Measurements from ENCODE around the gene SHH. TPM values are rescaled to one million over a fixed set of nuclear protein-coding genes. Genes with fewer than 3 reads are reported as not detected.

The SHH gene
- polyA plus RNA-seq, 4 donors: 0.27 to 8.3 (median 1.3) TPM

GRCh38 chr7:155852426-155853301 lies 40.4 kb upstream of the SHH start:
- DNase-seq (peak in 1 of 2 donors; percentile 42), FAIRE-seq (no peak)
- Histone ChIP-seq H3K4me1 (ENCODE audit: control insufficient read depth in 3 of 3, insufficient read depth in 2 of 3, low read depth in 1 of 3, low read length in 2 of 3) (peaks cover 0 to 6% (median 0%) of the 10 kb centered on the region in 3 donors), H3K36me3 (ENCODE audit: control insufficient read depth in 3 of 3, insufficient read depth in 2 of 3, low read depth in 1 of 3, low read length in 3 of 3) (no peaks in the 10 kb centered on the region), H3K27me3 (ENCODE audit: control insufficient read depth in 3 of 3, insufficient read depth in 3 of 3, low read length in 3 of 3) (no peaks in the 10 kb centered on the region), H3K4me3 (ENCODE audit: low read depth in 1 of 3, low read length in 3 of 3) (no peak overlapping the region), H3K27ac (ENCODE audit: low read depth in 1 of 3, low read length in 2 of 3) (no peak overlapping the region), H3K9me3 (ENCODE audit: control insufficient read depth in 2 of 2, insufficient read depth in 1 of 2, low read depth in 1 of 2, low read length in 1 of 2) (no peaks in the 10 kb centered on the region)
- WGBS, 3 donors: 63 to 77% (median 67%) methylated on average over 5 of the region's 5 CpGs

DNA sequence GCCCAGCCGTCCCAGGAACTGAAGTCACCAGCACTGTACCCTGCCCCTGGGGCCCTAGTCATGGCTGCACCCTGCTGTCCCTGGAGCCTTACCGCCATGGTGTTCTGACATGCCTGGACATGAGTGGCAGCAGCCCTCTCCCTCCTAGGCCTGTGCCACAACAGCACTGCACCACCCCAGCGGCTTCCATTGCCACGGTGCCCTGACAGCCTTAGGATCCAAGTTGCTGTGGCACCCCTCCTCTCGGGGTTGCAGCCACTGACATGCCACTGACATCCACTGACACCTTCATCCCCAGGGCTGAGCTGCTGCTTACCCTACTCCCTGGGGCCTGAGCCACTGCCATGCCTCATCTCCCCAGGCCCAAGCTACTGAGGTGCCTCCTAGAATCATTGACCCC lies 39.6 kb upstream of the SHH start:
- FAIRE-seq (no peak), DNase-seq (no peak)
- Histone ChIP-seq H3K9me3 (ENCODE audit: control insufficient read depth in 2 of 2, insufficient read depth in 1 of 2, low read depth in 1 of 2, low read length in 1 of 2) (no peaks in the 10 kb centered on the region), H3K27ac (ENCODE audit: low read depth in 1 of 3, low read length in 2 of 3) (no peak overlapping the region), H3K4me1 (ENCODE audit: control insufficient read depth in 3 of 3, insufficient read depth in 2 of 3, low read depth in 1 of 3, low read length in 2 of 3) (peaks cover 0 to 6% (median 0%) of the 10 kb centered on the region in 3 donors), H3K4me3 (ENCODE audit: low read depth in 1 of 3, low read length in 3 of 3) (no peak overlapping the region), H3K36me3 (ENCODE audit: control insufficient read depth in 3 of 3, insufficient read depth in 2 of 3, low read depth in 1 of 3, low read length in 3 of 3) (no peaks in the 10 kb centered on the region), H3K27me3 (ENCODE audit: control insufficient read depth in 3 of 3, insufficient read depth in 3 of 3, low read length in 3 of 3) (no peaks in the 10 kb centered on the region)
- 86 to 93% (median 89%) methylated on average over 5 of the region's 5 CpGs for WGBS, 3 donors

DNA sequence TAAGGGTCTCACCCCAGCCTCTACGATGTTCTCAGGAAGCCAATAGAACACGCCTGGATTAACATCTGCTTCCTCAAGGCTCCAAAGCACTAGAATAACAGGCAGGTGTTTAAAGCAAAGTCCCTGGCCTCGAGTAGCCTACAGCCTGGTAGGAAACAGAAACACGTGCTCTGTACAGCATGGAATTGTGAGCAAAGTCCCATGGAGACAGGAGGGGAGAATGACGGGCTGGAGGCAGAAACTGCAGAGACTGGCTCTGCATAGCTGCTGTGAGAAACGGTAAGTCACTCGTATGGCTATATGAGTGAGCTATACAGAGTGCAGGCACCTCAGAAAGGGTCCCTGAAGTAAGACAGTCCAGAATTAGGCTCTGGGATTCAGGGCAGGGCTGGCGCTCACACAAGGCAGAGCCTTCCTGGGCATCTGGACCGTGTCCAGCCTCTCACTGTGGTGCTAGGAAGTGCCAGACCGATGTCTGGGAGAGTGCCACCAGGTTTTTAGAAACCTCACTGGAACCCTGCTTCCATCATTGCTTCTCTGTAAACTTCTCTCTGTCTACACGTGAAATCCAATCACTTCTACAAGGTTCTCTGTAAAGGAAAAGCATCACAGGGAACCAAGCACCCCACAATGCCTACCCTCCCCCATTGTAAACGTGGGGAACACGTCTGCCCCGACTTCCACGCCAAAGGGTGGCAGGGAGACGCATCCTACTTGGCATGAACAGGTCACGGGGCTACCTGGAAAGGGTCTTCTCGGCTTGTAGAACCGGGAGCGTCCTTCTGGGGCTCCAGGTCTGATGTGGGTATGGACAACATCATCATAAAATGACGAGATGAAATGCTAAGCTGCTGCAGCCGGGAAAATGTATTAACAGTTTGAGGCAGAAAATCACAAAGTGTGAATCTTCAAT lies 38.8 kb upstream of the SHH start:
- FAIRE-seq: no peak
- H3K4me1 ChIP-seq (ENCODE audit: control insufficient read depth in 3 of 3, insufficient read depth in 2 of 3, low read depth in 1 of 3, low read length in 2 of 3): peaks cover 0 to 6% (median 0%) of the 10 kb centered on the region in 3 donors
- no peaks in the 10 kb centered on the region for H3K36me3 ChIP-seq (ENCODE audit: control insufficient read depth in 3 of 3, insufficient read depth in 2 of 3, low read depth in 1 of 3, low read length in 3 of 3)
- no peaks in the 10 kb centered on the region for H3K9me3 ChIP-seq (ENCODE audit: control insufficient read depth in 2 of 2, insufficient read depth in 1 of 2, low read depth in 1 of 2, low read length in 1 of 2)
- H3K27ac ChIP-seq (ENCODE audit: low read depth in 1 of 3, low read length in 2 of 3): no peak overlapping the region
- peak; percentile 22 to 42 for DNase-seq
- 65 to 72% (median 65%) methylated on average over 22 of the region's 22 CpGs for WGBS, 3 donors
- no peaks in the 10 kb centered on the region for H3K27me3 ChIP-seq (ENCODE audit: control insufficient read depth in 3 of 3, insufficient read depth in 3 of 3, low read length in 3 of 3)
- H3K4me3 ChIP-seq (ENCODE audit: low read depth in 1 of 3, low read length in 3 of 3): no peak overlapping the region

GRCh38 chr7:155850001-155850436 lies 37.8 kb upstream of the SHH start:
- H3K36me3 ChIP-seq (ENCODE audit: control insufficient read depth in 3 of 3, insufficient read depth in 2 of 3, low read depth in 1 of 3, low read length in 3 of 3): no peaks in the 10 kb centered on the region
- no peak overlapping the region for H3K27ac ChIP-seq (ENCODE audit: low read depth in 1 of 3, low read length in 2 of 3)
- no peak for FAIRE-seq
- H3K4me1 ChIP-seq (ENCODE audit: control insufficient read depth in 3 of 3, insufficient read depth in 2 of 3, low read depth in 1 of 3, low read length in 2 of 3): peaks cover 0 to 6% (median 0%) of the 10 kb centered on the region in 3 donors
- H3K27me3 ChIP-seq (ENCODE audit: control insufficient read depth in 3 of 3, insufficient read depth in 3 of 3, low read length in 3 of 3): no peaks in the 10 kb centered on the region
- H3K4me3 ChIP-seq (ENCODE audit: low read depth in 1 of 3, low read length in 3 of 3): no peak overlapping the region
- WGBS, 3 donors: 69 to 86% (median 81%) methylated on average over 5 of the region's 5 CpGs
- no peaks in the 10 kb centered on the region for H3K9me3 ChIP-seq (ENCODE audit: control insufficient read depth in 2 of 2, insufficient read depth in 1 of 2, low read depth in 1 of 2, low read length in 1 of 2)
- DNase-seq: no peak

- Histone ChIP-seq H3K9me3 (ENCODE audit: control insufficient read depth in 2 of 2, insufficient read depth in 1 of 2, low read depth in 1 of 2, low read length in 1 of 2) (no peaks in the 10 kb centered on the region), H3K36me3 (ENCODE audit: control insufficient read depth in 3 of 3, insufficient read depth in 2 of 3, low read depth in 1 of 3, low read length in 3 of 3) (no peaks in the 10 kb centered on the region), H3K4me1 (ENCODE audit: control insufficient read depth in 3 of 3, insufficient read depth in 2 of 3, low read depth in 1 of 3, low read length in 2 of 3) (peaks cover 0 to 14% (median 3%) of the 10 kb centered on the region in 3 donors), H3K27me3 (ENCODE audit: control insufficient read depth in 3 of 3, insufficient read depth in 3 of 3, low read length in 3 of 3) (no peaks in the 10 kb centered on the region), H3K4me3 (ENCODE audit: low read depth in 1 of 3, low read length in 3 of 3) (no peak overlapping the region), H3K27ac (ENCODE audit: low read depth in 1 of 3, low read length in 2 of 3) (peak overlapping the region in 1 of 3 donors; percentile 0)
- DNase-seq: peak; percentile 64 to 66
- WGBS, 3 donors: 27 to 61% (median 44%) methylated on average over 18 of the region's 18 CpGs
- FAIRE-seq: no peak
Observed at GRCh38 chr7:155848691-155849669, 36.7 kb upstream of the SHH start.

GRCh38 chr7:155847821-155848435 lies 35.7 kb upstream of the SHH start:
- H3K27me3 ChIP-seq (ENCODE audit: control insufficient read depth in 3 of 3, insufficient read depth in 3 of 3, low read length in 3 of 3): no peaks in the 10 kb centered on the region
- no peaks in the 10 kb centered on the region for H3K36me3 ChIP-seq (ENCODE audit: control insufficient read depth in 3 of 3, insufficient read depth in 2 of 3, low read depth in 1 of 3, low read length in 3 of 3)
- no peak overlapping the region for H3K4me3 ChIP-seq (ENCODE audit: low read depth in 1 of 3, low read length in 3 of 3)
- H3K9me3 ChIP-seq (ENCODE audit: control insufficient read depth in 2 of 2, insufficient read depth in 1 of 2, low read depth in 1 of 2, low read length in 1 of 2): no peaks in the 10 kb centered on the region
- 71 to 88% (median 78%) methylated on average over 17 to 18 of the region's 18 CpGs for WGBS, 3 donors
- no peak for DNase-seq
- FAIRE-seq: no peak
- no peak overlapping the region for H3K27ac ChIP-seq (ENCODE audit: low read depth in 1 of 3, low read length in 2 of 3)
- peaks cover 0 to 18% (median 3%) of the 10 kb centered on the region in 3 donors for H3K4me1 ChIP-seq (ENCODE audit: control insufficient read depth in 3 of 3, insufficient read depth in 2 of 3, low read depth in 1 of 3, low read length in 2 of 3)

DNA sequence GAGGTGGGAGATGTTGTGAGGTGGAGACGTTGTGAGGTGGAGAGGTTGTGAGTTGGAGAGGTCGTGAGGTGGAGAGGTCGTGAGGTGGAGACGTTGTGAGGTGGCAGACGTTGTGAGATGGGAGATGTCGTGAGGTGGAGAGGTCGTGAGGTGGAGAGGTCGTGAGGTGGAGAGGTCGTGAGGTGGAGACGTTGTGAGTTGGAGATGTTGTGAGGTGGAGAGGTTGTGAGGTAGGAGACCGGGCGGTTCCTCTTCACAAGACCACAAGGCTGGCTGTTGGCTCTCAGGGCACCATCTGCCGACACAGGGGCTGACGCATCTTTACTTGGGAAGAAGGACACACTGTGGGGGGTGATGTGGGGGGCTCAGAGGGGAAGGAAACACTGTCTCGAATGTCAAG lies 34.7 kb upstream of the SHH start:
- DNase-seq (no peak), FAIRE-seq (no peak)
- no peak overlapping the region for H3K27ac ChIP-seq (ENCODE audit: low read depth in 1 of 3, low read length in 2 of 3)
- peaks cover 0 to 18% (median 3%) of the 10 kb centered on the region in 3 donors for H3K4me1 ChIP-seq (ENCODE audit: control insufficient read depth in 3 of 3, insufficient read depth in 2 of 3, low read depth in 1 of 3, low read length in 2 of 3)
- no peaks in the 10 kb centered on the region for H3K27me3 ChIP-seq (ENCODE audit: control insufficient read depth in 3 of 3, insufficient read depth in 3 of 3, low read length in 3 of 3)
- no peaks in the 10 kb centered on the region for H3K36me3 ChIP-seq (ENCODE audit: control insufficient read depth in 3 of 3, insufficient read depth in 2 of 3, low read depth in 1 of 3, low read length in 3 of 3)
- H3K4me3 ChIP-seq (ENCODE audit: low read depth in 1 of 3, low read length in 3 of 3): no peak overlapping the region
- 85 to 92% (median 87%) methylated on average over 15 of the region's 15 CpGs for whole genome bisulfite sequencing, 3 donors
- H3K9me3 ChIP-seq (ENCODE audit: control insufficient read depth in 2 of 2, insufficient read depth in 1 of 2, low read depth in 1 of 2, low read length in 1 of 2): no peaks in the 10 kb centered on the region
